ENCODE results near the gene ACP4.

ACP4 gene

DNA sequence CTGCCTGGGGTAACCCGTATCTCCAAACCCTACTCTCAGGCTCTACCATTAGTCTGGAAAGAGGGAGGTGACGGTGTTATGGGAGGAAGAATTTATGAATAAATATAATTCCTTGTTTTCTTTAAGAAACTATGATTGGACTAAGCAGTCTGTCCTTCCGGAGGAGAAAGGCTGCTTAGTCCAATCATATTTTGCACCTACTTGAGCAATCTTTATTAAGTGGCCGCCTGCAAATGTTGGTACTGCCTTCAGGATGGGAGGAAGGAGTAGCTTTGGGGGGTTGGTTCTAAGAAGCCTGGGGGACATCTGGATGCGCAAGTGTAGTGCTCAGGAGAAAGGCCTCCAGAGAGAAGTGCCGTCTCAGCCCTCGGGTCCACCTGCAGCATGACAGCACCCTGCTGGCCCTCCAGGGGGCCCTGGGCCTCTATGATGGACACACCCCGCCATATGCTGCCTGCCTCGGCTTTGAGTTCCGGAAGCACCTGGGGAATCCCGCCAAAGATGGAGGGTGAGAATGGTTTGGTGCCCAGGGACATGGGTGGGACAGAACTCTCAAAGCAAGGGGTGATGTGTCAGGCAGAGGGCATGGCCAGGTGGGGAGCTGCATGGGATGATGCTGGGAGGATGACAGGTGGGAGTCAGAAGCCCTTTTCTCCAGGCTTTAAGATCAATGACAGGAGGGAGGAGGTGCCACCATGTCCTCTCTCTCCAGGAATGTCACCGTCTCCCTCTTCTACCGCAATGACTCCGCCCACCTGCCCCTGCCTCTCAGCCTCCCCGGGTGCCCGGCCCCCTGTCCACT, 4.1 kb downstream of the ACP4 start:
- DNase-seq: peak; percentile 66
- peaks cover 9% of the 10 kb centered on the region for H3K4me1 ChIP-seq
- no peaks in the 10 kb centered on the region for H3K27me3 ChIP-seq

DNA sequence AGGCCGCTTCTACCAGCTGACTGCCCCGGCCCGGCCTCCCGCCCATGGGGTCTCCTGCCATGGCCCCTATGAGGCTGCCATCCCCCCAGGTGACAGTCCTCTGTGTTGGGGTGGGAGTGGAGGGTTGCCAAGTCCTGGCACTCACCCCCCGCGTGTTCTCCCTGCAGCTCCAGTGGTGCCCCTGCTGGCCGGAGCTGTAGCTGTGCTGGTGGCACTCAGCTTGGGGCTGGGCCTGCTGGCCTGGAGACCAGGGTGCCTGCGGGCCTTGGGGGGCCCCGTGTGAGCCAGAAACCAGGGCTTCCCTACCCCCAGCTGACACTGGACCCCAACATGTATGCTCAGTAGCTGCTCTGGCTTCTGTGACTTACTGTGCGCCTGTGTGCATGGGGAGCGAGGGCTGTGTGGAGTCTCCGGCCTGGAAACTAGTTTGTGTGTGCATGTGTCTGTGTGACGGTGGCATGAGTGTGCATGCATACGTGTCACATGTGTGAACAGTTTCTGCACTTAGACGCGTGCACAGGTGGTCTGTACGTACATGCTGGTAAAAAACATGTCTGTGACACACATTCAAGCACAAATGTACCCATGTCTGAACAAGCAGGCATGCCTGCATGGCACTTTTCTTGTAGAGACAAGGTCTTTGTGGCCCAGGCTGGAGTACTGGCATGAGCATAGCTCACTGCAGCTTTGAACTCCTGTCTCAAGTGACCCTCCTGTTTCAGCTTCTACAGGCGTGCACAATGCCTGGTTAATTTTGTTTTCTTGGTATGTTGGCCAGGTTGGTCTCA, 4.9 kb downstream of the ACP4 start:
- TF ChIP-seq, protein P1, sequence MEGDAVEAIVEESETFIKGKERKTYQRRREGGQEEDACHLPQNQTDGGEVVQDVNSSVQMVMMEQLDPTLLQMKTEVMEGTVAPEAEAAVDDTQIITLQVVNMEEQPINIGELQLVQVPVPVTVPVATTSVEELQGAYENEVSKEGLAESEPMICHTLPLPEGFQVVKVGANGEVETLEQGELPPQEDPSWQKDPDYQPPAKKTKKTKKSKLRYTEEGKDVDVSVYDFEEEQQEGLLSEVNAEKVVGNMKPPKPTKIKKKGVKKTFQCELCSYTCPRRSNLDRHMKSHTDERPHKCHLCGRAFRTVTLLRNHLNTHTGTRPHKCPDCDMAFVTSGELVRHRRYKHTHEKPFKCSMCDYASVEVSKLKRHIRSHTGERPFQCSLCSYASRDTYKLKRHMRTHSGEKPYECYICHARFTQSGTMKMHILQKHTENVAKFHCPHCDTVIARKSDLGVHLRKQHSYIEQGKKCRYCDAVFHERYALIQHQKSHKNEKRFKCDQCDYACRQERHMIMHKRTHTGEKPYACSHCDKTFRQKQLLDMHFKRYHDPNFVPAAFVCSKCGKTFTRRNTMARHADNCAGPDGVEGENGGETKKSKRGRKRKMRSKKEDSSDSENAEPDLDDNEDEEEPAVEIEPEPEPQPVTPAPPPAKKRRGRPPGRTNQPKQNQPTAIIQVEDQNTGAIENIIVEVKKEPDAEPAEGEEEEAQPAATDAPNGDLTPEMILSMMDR (IDR thresholded peaks at IDR 0.05; ENCODE audit: low read depth, low read length): peak; percentile 41
- Histone ChIP-seq H3K9me3 (no peaks in the 10 kb centered on the region), H3K4me1 (peaks cover 14% of the 10 kb centered on the region), H3K27me3 (no peaks in the 10 kb centered on the region), H3K4me3 (ENCODE audit: low read depth, low read length) (no peak overlapping the region), H3K36me3 (peaks cover 42% of the 10 kb centered on the region)
- DNase-seq: peak; percentile 61

More for the DNA sequence above, 4.1 kb downstream of the ACP4 start:
- Histone ChIP-seq H3K4me3 (ENCODE audit: low read depth, low read length) (no peak overlapping the region), H3K36me3 (peaks cover 34% of the 10 kb centered on the region), H3K9me3 (no peaks in the 10 kb centered on the region)
- TF ChIP-seq, protein P1 (IDR thresholded peaks at IDR 0.05; ENCODE audit: low read depth, low read length): peak; percentile 40; the same call in 1 of the 2 replicates

DNA sequence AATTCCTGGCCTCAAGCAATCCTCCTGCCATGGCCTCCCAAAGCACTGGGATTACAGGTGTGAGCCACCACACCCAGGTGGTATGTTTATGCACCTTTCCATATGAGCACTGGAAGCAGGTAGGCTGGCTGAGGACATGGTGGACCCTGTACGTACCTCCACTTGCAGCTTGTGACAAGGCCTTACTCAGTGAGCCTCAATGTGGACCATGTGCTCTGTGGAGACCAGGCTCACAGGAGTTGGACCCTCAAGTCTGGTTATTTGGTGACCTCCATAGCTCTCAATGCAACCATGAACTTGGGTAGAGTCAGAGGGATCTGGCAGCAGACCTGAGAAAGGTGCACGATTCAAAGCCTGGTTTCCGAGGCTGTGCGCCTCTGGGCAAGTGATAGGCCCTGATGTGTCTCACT, 5.5 kb downstream of the ACP4 start:
- H3K4me3 ChIP-seq (ENCODE audit: low read depth, low read length): no peak overlapping the region
- H3K4me1 ChIP-seq: peaks cover 14% of the 10 kb centered on the region
- TF ChIP-seq, protein P1 (IDR thresholded peaks at IDR 0.05; ENCODE audit: low read depth, low read length): no peak
- H3K27me3 ChIP-seq: no peaks in the 10 kb centered on the region
- no peaks in the 10 kb centered on the region for H3K9me3 ChIP-seq
- DNase-seq: no peak
- peaks cover 45% of the 10 kb centered on the region for H3K36me3 ChIP-seq

DNA sequence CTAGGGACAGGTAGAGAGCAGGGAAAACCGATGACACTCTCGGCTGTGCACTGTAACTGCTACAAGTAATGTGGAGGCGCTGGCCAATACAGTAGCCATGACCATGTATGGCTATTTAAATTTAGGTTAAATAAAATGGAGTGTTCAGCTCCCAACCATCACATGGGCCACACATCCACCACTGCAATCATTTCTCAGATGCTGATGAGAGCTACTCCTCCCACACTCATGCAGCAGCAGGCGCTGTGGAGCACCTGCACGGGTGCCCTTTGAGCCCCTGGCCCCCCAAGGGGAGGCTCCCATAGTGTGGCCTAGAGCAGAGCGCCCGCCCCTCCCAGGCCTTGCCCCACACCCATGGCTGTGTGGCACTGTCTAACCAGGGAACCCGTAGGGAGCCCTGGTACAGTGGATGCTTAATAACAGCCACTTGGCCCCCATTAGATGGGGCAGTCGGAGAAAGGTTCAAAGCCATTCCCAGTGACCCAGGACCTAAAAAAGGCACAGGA, 6.0 kb downstream of the ACP4 start:
- no peaks in the 10 kb centered on the region for H3K9me3 ChIP-seq
- TF ChIP-seq, protein P1 (IDR thresholded peaks at IDR 0.05; ENCODE audit: low read depth, low read length): 0 out of 2 replicates have a peak, but pooled peaks have one; percentile 11
- no peak for DNase-seq
- H3K27me3 ChIP-seq: no peaks in the 10 kb centered on the region
- peaks cover 14% of the 10 kb centered on the region for H3K4me1 ChIP-seq
- H3K36me3 ChIP-seq: peaks cover 49% of the 10 kb centered on the region
- no peak overlapping the region for H3K4me3 ChIP-seq (ENCODE audit: low read depth, low read length)

DNA sequence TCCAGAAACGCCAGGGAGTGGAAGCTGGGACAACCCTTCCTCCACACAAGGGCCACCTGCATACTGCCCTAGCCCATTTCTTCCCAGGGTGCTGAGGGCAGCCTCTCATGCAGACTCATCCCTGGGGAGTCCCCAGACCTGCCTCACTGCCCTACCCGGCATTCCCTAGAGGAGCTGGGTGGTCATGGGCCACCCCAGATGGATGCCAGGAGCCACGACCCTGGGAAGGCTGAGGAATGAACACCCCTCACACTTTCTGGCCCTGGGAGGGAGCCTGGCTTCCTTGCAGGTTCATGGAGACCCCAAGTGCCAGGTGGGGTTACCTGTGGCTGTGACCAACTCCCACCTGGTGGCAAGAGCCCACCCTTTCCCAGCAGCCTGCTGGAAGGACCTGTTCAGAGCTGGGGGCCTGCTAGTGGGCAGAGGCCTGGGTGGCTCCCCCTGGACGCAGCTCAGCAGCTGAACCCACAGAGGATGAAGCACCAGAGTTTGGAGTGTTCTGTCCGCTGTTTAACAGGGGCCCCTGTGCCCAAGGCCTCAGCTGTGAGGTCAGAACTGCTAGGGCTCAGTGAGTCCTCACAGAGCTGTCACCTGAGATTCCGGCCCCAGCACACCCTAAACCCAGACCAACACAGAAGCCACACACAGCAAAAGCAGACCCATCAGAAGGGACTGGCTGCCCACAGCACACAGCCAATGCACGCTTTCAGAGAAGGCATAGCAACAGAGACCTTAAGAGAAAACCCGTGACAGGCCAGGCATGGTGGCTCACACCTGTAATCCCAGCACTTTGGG, 6.6 kb downstream of the ACP4 start:
- no peaks in the 10 kb centered on the region for H3K9me3 ChIP-seq
- peaks cover 55% of the 10 kb centered on the region for H3K36me3 ChIP-seq
- no peak for DNase-seq
- H3K4me1 ChIP-seq: peaks cover 14% of the 10 kb centered on the region
- no peak overlapping the region for H3K4me3 ChIP-seq (ENCODE audit: low read depth, low read length)
- TF ChIP-seq, protein P1 (IDR thresholded peaks at IDR 0.05; ENCODE audit: low read depth, low read length): no peak
- H3K27me3 ChIP-seq: no peaks in the 10 kb centered on the region

All from BE2C (cell line).